Activated CD8-positive, alpha-beta memory T cell treated with anti-CD3 and anti-CD28 coated beads, Interleukin-2, amount 10 ng/mL, durations not matched to agents 7 days and 5 days (primary cell): Measurements from ENCODE around the gene DYDC2. TPM values are rescaled to one million over a fixed set of nuclear protein-coding genes. Genes with fewer than 3 reads are reported as not detected.

Experiments used
- ATAC-seq: fragments of 150-1000 bp; cut with Tn5 transposase; one replicate; pipeline ENCODE4 v1.10.0; 2021; ENCODE audit warnings: moderate library complexity
- CTCF ChIA-PET: fragments of 350-600 bp; sonication (Branson Sonifier 250); formaldehyde crosslinking; loops from one replicate; lab custom pipeline; 2021; ENCODE audit warnings: antibody characterized with exemption; lab: Charles Lee
- DNase-seq: peaks from one replicate; pipeline ENCODE4 v3.0.0-alpha.2; 2020
- H3K27ac Mint-ChIP-seq: one replicate; pipeline ENCODE4 v1.8.0; 2021; ENCODE audit warnings: mild to moderate bottlenecking, mixed read lengths
- H3K27me3 Mint-ChIP-seq: one replicate; pipeline ENCODE4 v1.8.0; 2021; ENCODE audit warnings: mixed read lengths
- H3K36me3 Mint-ChIP-seq: one replicate; pipeline ENCODE4 v1.8.0; 2021; ENCODE audit warnings: mild to moderate bottlenecking, mixed read lengths
- H3K4me1 Mint-ChIP-seq: one replicate; pipeline ENCODE4 v1.8.0; 2021; ENCODE audit warnings: mixed read lengths
- H3K4me3 Mint-ChIP-seq: one replicate; pipeline ENCODE4 v1.8.0; 2021; ENCODE audit warnings: mild to moderate bottlenecking, moderate library complexity, mixed read lengths
- H3K9me3 Mint-ChIP-seq: one replicate; pipeline ENCODE4 v1.8.0; 2022; ENCODE audit warnings: low read depth, mixed read lengths
- total RNA-seq, 2 experiments: library from RNA; stranded (reverse); gene quantifications; one replicate each; pipeline ENCODE4 v1.2.3, GENCODE V29; 2021

The DYDC2 gene, protein sequence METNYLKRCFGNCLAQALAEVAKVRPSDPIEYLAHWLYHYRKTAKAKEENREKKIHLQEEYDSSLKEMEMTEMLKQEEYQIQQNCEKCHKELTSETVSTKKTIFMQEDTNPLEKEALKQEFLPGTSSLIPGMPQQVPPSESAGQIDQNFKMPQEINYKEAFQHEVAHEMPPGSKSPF
- total RNA-seq: not detected

DNA sequence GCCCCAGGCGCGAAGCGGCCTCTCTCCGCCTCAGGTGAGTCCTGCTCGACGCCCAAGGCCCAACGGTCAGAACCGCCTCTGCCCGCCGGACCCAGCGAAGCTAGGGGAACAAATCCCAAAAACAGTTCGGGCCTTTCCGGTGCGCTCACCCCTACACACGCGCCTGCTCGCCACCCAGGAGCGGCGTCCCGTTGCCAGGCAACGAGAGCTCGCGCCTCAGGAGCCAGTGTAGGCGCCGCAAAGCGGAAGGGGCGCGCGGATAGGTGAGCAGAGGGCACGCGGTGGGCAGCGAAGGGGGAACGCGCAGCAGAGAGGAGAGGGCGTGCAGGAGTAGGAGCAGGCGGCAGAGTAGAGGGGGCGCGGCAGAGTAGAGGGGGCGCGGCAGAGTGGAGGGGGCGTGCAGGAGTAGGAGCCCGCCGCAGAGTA is at the start of gene DYDC2, which contains the start of gene DYDC1:
TSS of gene DYDC2 (plus strand) at position 219 of the 426 bp plus-strand sequence. CDS start 5,663 bp downstream, outside the sequence.
TSS of gene DYDC1 (minus strand) at position 193 of the 426 bp plus-strand sequence. CDS start 4,154 bp downstream, outside the sequence.
- Mint-ChIP-seq H3K27ac (no peak within 1 kb of the TSS), H3K27me3 (peaks cover 58% of the 10 kb centered on the region), H3K4me3 (peak within 1 kb of the TSS; percentile 30), H3K9me3 (no peaks in the 10 kb centered on the region), H3K4me1 (peaks cover 8% of the 10 kb centered on the region), H3K36me3 (no peaks in the 10 kb centered on the region)
- ATAC-seq (peak; percentile 92), DNase-seq (peak; percentile 71)
- CTCF ChIA-PET: no interaction called here

DNA sequence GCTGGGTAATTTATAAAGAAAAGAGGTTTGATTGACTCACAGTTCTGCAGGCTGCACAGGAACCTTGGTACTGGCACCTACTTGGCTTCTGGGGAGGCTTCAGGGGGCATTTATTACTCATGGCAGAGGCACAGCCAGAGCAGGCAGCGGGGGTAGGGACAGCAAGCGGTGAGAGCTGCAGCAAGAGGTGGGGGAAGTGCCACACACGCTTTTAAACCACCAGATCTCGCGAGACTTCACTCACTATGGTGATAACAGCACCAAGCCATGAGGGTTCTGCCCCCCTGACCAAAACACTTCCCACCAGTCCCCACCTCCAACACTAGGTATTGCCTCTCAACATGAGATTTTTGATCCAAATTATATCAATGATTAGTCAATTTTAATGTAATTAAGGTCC is 43.1 kb upstream of the DYDC2 start:
- no peaks in the 10 kb centered on the region for H3K36me3 Mint-ChIP-seq
- no peak overlapping the region for H3K4me3 Mint-ChIP-seq
- CTCF ChIA-PET: no interaction called here
- no peak for ATAC-seq
- no peaks in the 10 kb centered on the region for H3K9me3 Mint-ChIP-seq
- DNase-seq: no peak
- H3K27ac Mint-ChIP-seq: no peak overlapping the region
- no peaks in the 10 kb centered on the region for H3K4me1 Mint-ChIP-seq
- H3K27me3 Mint-ChIP-seq: peaks cover 3% of the 10 kb centered on the region

DNA sequence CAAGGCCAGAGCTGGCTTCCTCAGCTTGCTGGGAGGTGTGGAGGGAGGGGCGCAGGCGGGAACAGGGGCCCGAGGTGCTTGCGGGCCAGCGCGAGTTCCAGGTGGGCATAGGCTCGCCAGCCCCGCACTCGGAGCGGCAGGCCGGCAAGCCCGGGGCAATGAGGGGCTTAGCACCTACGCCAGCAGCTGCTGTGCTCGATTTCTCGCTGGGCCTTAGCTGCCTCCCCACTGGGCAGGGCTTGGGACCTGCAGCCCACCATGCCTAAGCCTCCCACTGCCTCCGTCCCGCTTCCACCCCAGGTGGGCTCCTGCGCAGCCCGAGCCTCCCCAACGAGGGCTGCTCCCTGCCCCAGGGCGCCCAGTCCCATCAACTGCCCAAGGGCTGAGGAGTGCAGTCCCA is 41.2 kb upstream of the DYDC2 start:
- Mint-ChIP-seq H3K27ac (no peak overlapping the region), H3K4me1 (no peaks in the 10 kb centered on the region), H3K9me3 (no peaks in the 10 kb centered on the region), H3K36me3 (no peaks in the 10 kb centered on the region), H3K27me3 (peaks cover 15% of the 10 kb centered on the region), H3K4me3 (no peak overlapping the region)
- CTCF ChIA-PET: no interaction called here
- DNase-seq (no peak), ATAC-seq (no peak)

DNA sequence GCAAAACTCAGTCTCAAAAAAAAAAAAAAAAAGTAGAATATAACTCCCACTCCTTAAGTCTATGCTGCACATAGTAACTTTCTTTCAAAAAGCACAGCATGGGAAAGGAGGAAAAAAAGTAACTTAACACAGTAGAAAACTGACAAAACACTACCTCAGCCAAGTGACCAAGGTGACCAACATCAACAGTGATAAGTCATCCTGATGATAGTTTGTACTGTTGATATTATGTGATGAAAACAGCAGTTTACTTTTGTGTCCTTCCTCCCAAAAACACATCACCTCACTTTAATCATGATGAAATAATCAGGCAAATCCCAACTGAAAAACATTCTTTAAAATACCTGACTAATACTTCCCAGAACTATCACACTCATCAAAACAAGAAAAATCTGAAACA is 37.8 kb upstream of the DYDC2 start:
- Mint-ChIP-seq H3K4me1 (no peaks in the 10 kb centered on the region), H3K36me3 (no peaks in the 10 kb centered on the region), H3K4me3 (no peak overlapping the region), H3K27ac (no peak overlapping the region), H3K27me3 (peaks cover 20% of the 10 kb centered on the region), H3K9me3 (no peaks in the 10 kb centered on the region)
- CTCF ChIA-PET: no interaction called here
- ATAC-seq: no peak
- DNase-seq: no peak

DNA sequence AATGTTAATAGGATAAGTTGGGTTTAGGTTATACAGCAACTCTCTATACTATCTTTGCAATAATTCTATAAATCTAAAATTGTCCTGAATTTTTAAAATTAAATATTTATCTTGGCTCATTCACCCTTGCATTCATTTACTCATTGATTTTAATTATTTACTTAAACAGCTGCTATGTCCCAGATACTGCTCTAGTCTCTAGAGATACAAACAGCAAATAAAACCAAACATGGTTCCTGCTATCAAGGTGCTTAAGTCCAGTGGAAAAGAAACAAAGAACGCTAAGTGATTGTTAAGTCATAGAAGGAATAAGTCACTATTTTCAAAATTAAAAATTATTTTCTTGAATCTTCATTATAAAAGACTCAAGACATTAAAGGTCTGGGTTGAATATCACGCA is 37.3 kb upstream of the DYDC2 start:
- Mint-ChIP-seq H3K9me3 (no peaks in the 10 kb centered on the region), H3K4me1 (peaks cover 1% of the 10 kb centered on the region), H3K4me3 (no peak overlapping the region), H3K27me3 (peaks cover 20% of the 10 kb centered on the region), H3K36me3 (no peaks in the 10 kb centered on the region), H3K27ac (no peak overlapping the region)
- ATAC-seq (no peak), DNase-seq (no peak)
- CTCF ChIA-PET: no interaction called here

DNA sequence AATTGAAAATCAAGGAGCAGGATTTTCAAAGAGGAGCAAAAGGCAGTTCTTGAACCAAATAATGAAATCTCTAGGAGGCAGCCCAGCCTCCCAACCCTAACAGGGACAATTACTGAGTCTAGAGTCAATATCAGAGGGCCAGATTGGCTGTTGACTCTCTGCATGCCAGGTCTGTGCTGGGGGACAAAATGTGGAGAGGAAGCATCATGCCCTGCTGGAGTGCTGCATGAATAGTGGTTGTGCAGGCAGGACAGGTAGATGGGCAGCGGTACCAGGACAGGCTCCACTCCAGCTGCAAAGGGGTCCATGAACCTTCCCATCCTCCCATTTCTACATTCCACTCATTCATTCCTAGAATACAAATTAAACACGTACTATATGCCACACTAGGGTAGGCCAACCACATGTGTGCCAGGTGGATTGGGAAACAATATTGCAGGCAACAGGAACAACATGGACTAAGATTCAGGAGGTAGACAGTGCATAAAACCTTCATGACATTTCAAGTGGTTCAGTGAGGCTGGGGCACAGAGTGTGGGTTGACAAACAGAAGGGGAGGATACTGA is 36.8 kb upstream of the DYDC2 start:
- CTCF ChIA-PET: no interaction called here
- H3K27ac Mint-ChIP-seq: no peak overlapping the region
- H3K9me3 Mint-ChIP-seq: no peaks in the 10 kb centered on the region
- DNase-seq (no peak), ATAC-seq (no peak)
- H3K4me1 Mint-ChIP-seq: peaks cover 2% of the 10 kb centered on the region
- H3K27me3 Mint-ChIP-seq: peaks cover 22% of the 10 kb centered on the region
- H3K36me3 Mint-ChIP-seq: no peaks in the 10 kb centered on the region
- no peak overlapping the region for H3K4me3 Mint-ChIP-seq

DNA sequence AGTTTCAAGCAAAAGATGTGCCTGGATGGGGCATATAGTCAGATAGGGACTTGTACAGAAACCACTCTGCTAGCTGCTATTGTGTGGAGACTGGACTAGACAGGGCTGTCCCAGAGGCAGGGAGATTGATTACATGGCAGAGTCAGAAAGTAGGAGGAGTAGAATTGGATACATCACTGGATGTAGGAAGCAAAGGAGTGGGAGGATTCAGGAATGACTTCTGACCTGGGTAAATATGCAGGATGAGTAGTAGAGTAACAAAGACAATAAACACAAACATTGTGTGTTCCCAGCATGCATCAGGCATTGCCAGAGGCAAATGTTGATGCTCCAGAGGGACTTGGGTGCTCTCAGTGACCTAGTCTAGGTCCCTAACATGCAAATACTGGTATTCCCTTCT is 36.2 kb upstream of the DYDC2 start:
- CTCF ChIA-PET: no interaction called here
- H3K27me3 Mint-ChIP-seq: peaks cover 26% of the 10 kb centered on the region
- DNase-seq (no peak), ATAC-seq (no peak)
- H3K4me3 Mint-ChIP-seq: no peak overlapping the region
- peaks cover 2% of the 10 kb centered on the region for H3K4me1 Mint-ChIP-seq
- no peaks in the 10 kb centered on the region for H3K9me3 Mint-ChIP-seq
- H3K36me3 Mint-ChIP-seq: no peaks in the 10 kb centered on the region
- no peak overlapping the region for H3K27ac Mint-ChIP-seq

DNA sequence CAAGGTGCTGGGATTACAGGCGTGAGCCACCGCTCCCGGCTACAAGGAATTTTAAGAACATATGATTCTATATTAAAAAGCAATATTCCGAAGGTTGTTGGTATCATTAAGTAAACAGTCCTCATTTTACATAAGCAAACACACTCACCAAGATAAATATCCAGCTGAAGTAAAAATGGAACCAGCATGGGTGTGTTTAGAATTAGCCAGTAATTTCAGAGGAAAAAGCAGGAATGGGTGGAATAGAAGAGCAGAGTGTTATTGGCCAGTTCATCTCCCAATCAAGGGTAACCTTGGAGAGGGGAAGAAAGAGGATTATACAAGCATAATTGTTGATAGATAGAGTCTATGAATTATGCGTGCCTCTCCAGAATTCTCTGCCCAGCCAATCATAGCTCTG is 35.4 kb upstream of the DYDC2 start:
- Mint-ChIP-seq H3K27ac (no peak overlapping the region), H3K4me1 (peaks cover 2% of the 10 kb centered on the region), H3K36me3 (no peaks in the 10 kb centered on the region), H3K4me3 (no peak overlapping the region), H3K9me3 (no peaks in the 10 kb centered on the region), H3K27me3 (peaks cover 26% of the 10 kb centered on the region)
- no peak for ATAC-seq
- CTCF ChIA-PET: interaction anchor here (1.2 kb wide), 1 partner anchor 185 kb away, joined by 3 read pairs; no protein-coding TSS in a partner anchor
- DNase-seq: no peak

DNA sequence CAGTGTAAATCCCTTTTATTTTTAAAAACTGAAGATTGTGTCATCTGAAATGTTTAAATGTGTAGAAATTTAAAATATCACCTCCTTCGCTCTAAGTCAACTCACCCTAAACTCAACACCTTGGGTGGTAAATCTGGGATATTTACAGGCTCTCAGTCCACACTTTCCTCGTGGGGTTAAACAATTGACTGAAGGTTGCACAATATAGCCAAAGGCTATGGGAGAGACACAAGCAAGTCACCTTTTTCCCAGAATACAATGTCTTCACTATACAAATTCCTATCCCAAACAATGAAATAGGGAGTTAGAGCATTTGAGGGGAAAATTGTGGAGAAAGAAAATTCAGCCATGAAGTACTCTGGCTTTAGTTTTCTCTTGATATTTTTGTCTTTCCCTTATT is 34.4 kb upstream of the DYDC2 start:
- peaks cover 26% of the 10 kb centered on the region for H3K27me3 Mint-ChIP-seq
- H3K36me3 Mint-ChIP-seq: no peaks in the 10 kb centered on the region
- H3K4me3 Mint-ChIP-seq: no peak overlapping the region
- ATAC-seq (no peak), DNase-seq (no peak)
- no peak overlapping the region for H3K27ac Mint-ChIP-seq
- no peaks in the 10 kb centered on the region for H3K9me3 Mint-ChIP-seq
- H3K4me1 Mint-ChIP-seq: peaks cover 2% of the 10 kb centered on the region
- CTCF ChIA-PET: interaction anchor here (1.2 kb wide), 1 partner anchor 184 kb away, joined by 3 read pairs; no protein-coding TSS in a partner anchor

DNA sequence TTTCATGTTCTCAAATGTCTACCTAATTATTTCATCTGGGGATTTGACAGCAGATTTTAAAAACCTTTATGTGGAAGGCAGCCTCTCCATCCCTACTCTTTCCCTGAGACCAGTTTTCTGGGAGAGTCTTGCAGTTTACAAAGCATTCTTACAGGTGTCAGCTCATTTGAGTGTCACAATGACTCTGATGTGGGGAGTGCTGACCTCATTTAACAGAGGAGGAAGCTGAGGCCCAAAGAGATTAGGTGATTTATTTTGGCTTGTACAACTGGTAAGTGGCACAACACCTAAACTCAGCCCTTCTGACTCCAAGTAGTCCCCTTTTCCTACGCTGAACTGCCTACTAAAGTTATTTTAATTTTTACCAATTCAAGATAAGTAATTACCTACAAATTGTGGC is 33.9 kb upstream of the DYDC2 start:
- Mint-ChIP-seq H3K4me3 (no peak overlapping the region), H3K36me3 (no peaks in the 10 kb centered on the region), H3K9me3 (no peaks in the 10 kb centered on the region), H3K27me3 (peaks cover 22% of the 10 kb centered on the region), H3K27ac (no peak overlapping the region), H3K4me1 (peaks cover 2% of the 10 kb centered on the region)
- DNase-seq (no peak), ATAC-seq (no peak)
- CTCF ChIA-PET: no interaction called here

DNA sequence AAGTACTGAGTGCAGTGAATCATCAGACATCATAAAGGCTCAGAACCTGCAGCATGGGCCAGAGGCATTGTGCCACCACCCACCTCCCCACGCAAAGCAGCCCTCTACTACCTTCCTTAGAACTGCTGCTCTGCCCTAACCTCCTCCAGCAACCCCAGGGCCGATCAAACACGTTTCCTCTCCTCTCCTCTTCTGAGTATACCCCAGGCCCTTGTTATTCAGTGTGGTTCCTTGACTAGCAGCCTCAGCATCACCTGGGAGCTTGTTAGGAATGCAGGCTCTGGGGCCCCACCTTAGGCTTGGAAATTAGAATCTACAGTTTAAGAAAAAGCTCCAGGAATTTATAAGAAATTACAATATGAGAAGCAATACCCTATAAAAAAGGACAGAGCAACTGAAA is 33.3 kb upstream of the DYDC2 start:
- H3K27me3 Mint-ChIP-seq: peaks cover 22% of the 10 kb centered on the region
- H3K9me3 Mint-ChIP-seq: no peaks in the 10 kb centered on the region
- no peak overlapping the region for H3K27ac Mint-ChIP-seq
- no peaks in the 10 kb centered on the region for H3K36me3 Mint-ChIP-seq
- CTCF ChIA-PET: interaction anchor here (1.2 kb wide), 1 partner anchor 12 kb away, joined by 3 read pairs; no protein-coding TSS in a partner anchor
- ATAC-seq: no peak
- peaks cover 2% of the 10 kb centered on the region for H3K4me1 Mint-ChIP-seq
- H3K4me3 Mint-ChIP-seq: no peak overlapping the region
- DNase-seq: no peak

DNA sequence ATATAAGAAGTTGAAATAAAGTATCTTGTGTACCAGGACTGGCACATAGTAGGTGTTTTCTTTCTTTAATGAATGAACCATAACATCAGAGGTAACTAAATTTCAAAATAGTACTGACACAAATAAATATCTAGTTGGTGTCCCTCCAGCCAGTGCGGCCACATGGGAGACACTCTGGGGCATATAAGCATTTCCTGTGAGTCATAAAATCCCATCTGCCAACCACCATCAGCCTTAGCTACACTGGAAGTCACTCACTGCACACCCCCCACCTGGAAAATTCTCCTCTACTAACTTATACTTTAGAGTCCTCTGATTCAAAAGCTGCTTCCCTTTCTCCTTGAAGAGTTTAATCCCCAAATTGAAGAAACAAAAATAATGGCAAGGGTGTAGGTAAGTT is 32.5 kb upstream of the DYDC2 start:
- peaks cover 2% of the 10 kb centered on the region for H3K4me1 Mint-ChIP-seq
- no peak overlapping the region for H3K4me3 Mint-ChIP-seq
- no peaks in the 10 kb centered on the region for H3K9me3 Mint-ChIP-seq
- no peak overlapping the region for H3K27ac Mint-ChIP-seq
- ATAC-seq (no peak), DNase-seq (no peak)
- CTCF ChIA-PET: interaction anchor here (1.2 kb wide), 1 partner anchor 11 kb away, joined by 3 read pairs; no protein-coding TSS in a partner anchor
- H3K27me3 Mint-ChIP-seq: peaks cover 18% of the 10 kb centered on the region
- no peaks in the 10 kb centered on the region for H3K36me3 Mint-ChIP-seq

DNA sequence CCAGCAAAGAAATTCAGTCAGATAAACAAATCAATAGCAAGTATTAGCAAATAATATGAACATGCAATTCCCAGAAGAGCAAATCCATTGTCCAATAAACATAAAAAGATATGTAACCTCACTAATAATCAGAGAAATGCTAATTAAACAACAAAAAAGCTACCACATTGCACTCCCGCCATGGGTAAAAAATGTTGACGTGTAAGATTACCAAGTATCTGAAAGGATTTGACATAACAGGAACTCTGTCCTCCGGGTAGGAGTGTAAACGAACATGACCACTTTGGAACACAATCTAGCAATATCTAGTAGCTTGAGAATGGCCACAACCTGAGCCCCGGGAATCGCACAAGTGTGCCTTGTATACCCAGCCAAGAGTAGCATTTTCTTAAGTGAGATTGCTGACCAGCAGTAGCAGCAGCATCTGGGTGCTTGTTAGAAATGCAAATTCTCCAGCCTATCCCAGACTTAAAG is 31.7 kb upstream of the DYDC2 start:
- H3K27ac Mint-ChIP-seq: no peak overlapping the region
- no peak for DNase-seq
- peaks cover 2% of the 10 kb centered on the region for H3K4me1 Mint-ChIP-seq
- H3K9me3 Mint-ChIP-seq: no peaks in the 10 kb centered on the region
- no peak overlapping the region for H3K4me3 Mint-ChIP-seq
- ATAC-seq: no peak
- peaks cover 14% of the 10 kb centered on the region for H3K27me3 Mint-ChIP-seq
- no peaks in the 10 kb centered on the region for H3K36me3 Mint-ChIP-seq
- CTCF ChIA-PET: no interaction called here

DNA sequence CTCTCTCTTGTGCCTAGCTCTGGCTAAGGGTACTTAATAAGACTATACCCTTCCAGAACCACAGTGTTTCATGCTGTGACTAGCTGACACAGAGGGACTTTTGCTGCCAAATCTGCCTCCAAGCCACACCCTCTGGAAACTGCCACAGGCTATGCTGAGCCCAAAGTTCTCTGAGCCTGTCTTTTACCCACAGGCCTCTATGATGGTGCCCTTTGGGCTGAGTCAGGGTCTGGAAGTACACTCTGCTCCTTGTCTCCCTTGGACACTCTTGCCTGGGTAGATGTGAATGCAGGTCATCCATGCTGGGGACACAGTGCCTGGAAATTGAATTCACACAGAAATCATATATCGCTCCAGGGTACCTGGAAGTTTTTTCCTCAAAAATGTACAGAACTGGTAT is 22.6 kb upstream of the DYDC2 start:
- Mint-ChIP-seq H3K36me3 (no peaks in the 10 kb centered on the region), H3K4me1 (no peaks in the 10 kb centered on the region), H3K9me3 (no peaks in the 10 kb centered on the region), H3K27me3 (peaks cover 14% of the 10 kb centered on the region), H3K27ac (no peak overlapping the region), H3K4me3 (no peak overlapping the region)
- CTCF ChIA-PET: no interaction called here
- DNase-seq (no peak), ATAC-seq (no peak)
